WTC11 (cell line): Measurements from ENCODE around the gene FUT7. TPM values are rescaled to one million over a fixed set of nuclear protein-coding genes. Genes with fewer than 3 reads are reported as not detected.
A peak's percentile ranks its signal among the peaks of the same experiment; 100 is the strongest.

ENCODE experiments used
- ATAC-seq: fragments of 200-7000 bp; cut with Tn5 transposase; 2 replicates; pipeline ENCODE4 v1.10.0; 2021; ENCODE audit warnings: mild to moderate bottlenecking, moderate library complexity
- CTCF ChIA-PET: fragments of 300-600 bp; sonication (Branson Sonifier 250); formaldehyde crosslinking; loops from one replicate; lab custom pipeline; 2021; ENCODE audit warnings: antibody characterized with exemption; lab: Charles Lee
- POLR2A ChIA-PET: fragments of 350-600 bp; sonication (Branson Sonifier 250); formaldehyde crosslinking; loops from one replicate; lab custom pipeline; 2021; ENCODE audit warnings: antibody characterized with exemption; lab: Charles Lee
- DNase-seq: peaks from one replicate; pipeline ENCODE4 v3.0.0; 2021; ENCODE audit warnings: low spot score
- H3K27ac Mint-ChIP-seq: 2 replicates; pipeline ENCODE4 v1.8.0; 2021; ENCODE audit warnings: mixed read lengths
- H3K27me3 Mint-ChIP-seq: 2 replicates; pipeline ENCODE4 v1.8.0; 2021; ENCODE audit warnings: low read depth, mild to moderate bottlenecking, moderate library complexity, mixed read lengths
- H3K36me3 Mint-ChIP-seq: 2 replicates; pipeline ENCODE4 v1.8.0; 2021; ENCODE audit warnings: mixed read lengths
- H3K4me1 Mint-ChIP-seq: 2 replicates; pipeline ENCODE4 v1.8.0; 2022; ENCODE audit warnings: mixed read lengths
- H3K4me3 Mint-ChIP-seq: 2 replicates; pipeline ENCODE4 v1.8.0; 2021; ENCODE audit warnings: mild to moderate bottlenecking, moderate library complexity, mixed read lengths
- H3K9me3 Mint-ChIP-seq: 2 replicates; pipeline ENCODE4 v1.8.0; 2021; ENCODE audit warnings: mixed read lengths
- ATF1 ChIP-seq: sonication (generic); formaldehyde crosslinking; IDR thresholded peaks from 2 replicates; pipeline ENCODE4 v1.8.1; 2023; ENCODE audit warnings: mild to moderate bottlenecking, moderate library complexity, missing genetic modification reagents
- CREB1 ChIP-seq: sonication (generic); formaldehyde crosslinking; IDR thresholded peaks from 2 replicates; pipeline ENCODE4 v1.8.0; 2023; ENCODE audit warnings: mild to moderate bottlenecking, missing genetic modification reagents
- CREM ChIP-seq: sonication (generic); formaldehyde crosslinking; IDR thresholded peaks from 2 replicates; pipeline ENCODE4 v1.8.1; 2022; ENCODE audit warnings: mild to moderate bottlenecking, missing genetic modification reagents, moderate library complexity
- ELF4 ChIP-seq: sonication (generic); formaldehyde crosslinking; IDR thresholded peaks from 2 replicates; pipeline ENCODE4 v1.8.1; 2022; ENCODE audit warnings: low read depth, mild to moderate bottlenecking, moderate library complexity, missing genetic modification reagents
- FOXP1 ChIP-seq: sonication (generic); formaldehyde crosslinking; IDR thresholded peaks from 2 replicates; pipeline ENCODE4 v1.8.0; 2022; ENCODE audit warnings: missing genetic modification reagents, mild to moderate bottlenecking, moderate library complexity, borderline replicate concordance
- HMGA2 ChIP-seq: fragments of 250-450 bp; sonication (Bioruptor Pico); IDR thresholded peaks from 2 replicates; pipeline ENCODE4 v1.4.0; 2021; ENCODE audit warnings: mild to moderate bottlenecking, moderate library complexity
- IRF2 ChIP-seq: sonication (generic); formaldehyde crosslinking; IDR thresholded peaks from 2 replicates; pipeline ENCODE4 v1.8.0; 2022; ENCODE audit warnings: low read depth, missing genetic modification reagents, borderline replicate concordance
- JUN ChIP-seq: sonication (generic); formaldehyde crosslinking; IDR thresholded peaks from 2 replicates; pipeline ENCODE4 v1.8.0; 2023; ENCODE audit warnings: mild to moderate bottlenecking, missing genetic modification reagents
- NFE2L1 ChIP-seq: sonication (generic); formaldehyde crosslinking; IDR thresholded peaks from 2 replicates; pipeline ENCODE4 v1.8.1; 2023; ENCODE audit warnings: missing genetic modification reagents
- RORB ChIP-seq: fragments of 250-450 bp; sonication (Bioruptor Pico); IDR thresholded peaks from 2 replicates; pipeline ENCODE4 v1.9.0; 2021; ENCODE audit warnings: mild to moderate bottlenecking
- SMAD4 ChIP-seq: sonication (generic); formaldehyde crosslinking; IDR thresholded peaks from 2 replicates; pipeline ENCODE4 v1.8.0; 2022; ENCODE audit warnings: mild to moderate bottlenecking, missing genetic modification reagents
- SP1 ChIP-seq: sonication (generic); formaldehyde crosslinking; conservative IDR thresholded peaks from 2 replicates; pipeline ENCODE4 v1.8.1; 2022; ENCODE audit warnings: missing genetic modification reagents
- TCF7 ChIP-seq: sonication (generic); formaldehyde crosslinking; IDR thresholded peaks from 2 replicates; pipeline ENCODE4 v1.8.0; 2022; ENCODE audit warnings: mild to moderate bottlenecking, low read depth, missing genetic modification reagents, moderate library complexity
- ZBTB21 ChIP-seq: sonication (generic); formaldehyde crosslinking; IDR thresholded peaks from 2 replicates; pipeline ENCODE4 v1.8.1; 2023; ENCODE audit warnings: mild to moderate bottlenecking, missing genetic modification reagents, borderline replicate concordance
- ZBTB43 ChIP-seq: sonication (generic); formaldehyde crosslinking; IDR thresholded peaks from 2 replicates; pipeline ENCODE4 v1.8.1; 2023; ENCODE audit warnings: mild to moderate bottlenecking, missing genetic modification reagents
- ZNF121 ChIP-seq: sonication (generic); formaldehyde crosslinking; IDR thresholded peaks from 2 replicates; pipeline ENCODE4 v1.8.0; 2023; ENCODE audit warnings: missing genetic modification reagents
- ZNF425 ChIP-seq: fragments of 250-450 bp; sonication (Bioruptor Pico); conservative IDR thresholded peaks from 2 replicates; pipeline ENCODE4 v1.9.0; 2021; ENCODE audit warnings: mild to moderate bottlenecking
- ZNF512 ChIP-seq: sonication (generic); formaldehyde crosslinking; IDR thresholded peaks from 2 replicates; pipeline ENCODE4 v1.8.1; 2022; ENCODE audit warnings: missing genetic modification reagents, borderline replicate concordance
- ZNF532 ChIP-seq: fragments of 250-450 bp; sonication (Bioruptor Pico); IDR thresholded peaks from 2 replicates; pipeline ENCODE4 v1.9.0; 2021; ENCODE audit warnings: mild to moderate bottlenecking, borderline replicate concordance
- ZNF671 ChIP-seq: fragments of 250-450 bp; sonication (Bioruptor Pico); IDR thresholded peaks from 2 replicates; pipeline ENCODE4 v1.8.0; 2021; ENCODE audit warnings: mild to moderate bottlenecking
- total RNA-seq: library from RNA; stranded (reverse); gene quantifications from 3 replicates; pipeline ENCODE4 v1.2.3, GENCODE V29; 2021
- TF ChIP-seq, protein P1 (sequence below): sonication (generic); formaldehyde crosslinking; IDR thresholded peaks from 2 replicates; pipeline ENCODE4 v1.8.1; 2022; ENCODE audit warnings: mild to moderate bottlenecking, moderate library complexity, missing genetic modification reagents
- TF ChIP-seq, protein P2 (sequence below): sonication (generic); formaldehyde crosslinking; IDR thresholded peaks from 2 replicates; pipeline ENCODE4 v1.8.1; 2022; ENCODE audit warnings: low read depth, mild to moderate bottlenecking, moderate library complexity, missing genetic modification reagents, borderline replicate concordance
- TF ChIP-seq, protein P3 (sequence below): sonication (generic); formaldehyde crosslinking; IDR thresholded peaks from 2 replicates; pipeline ENCODE4 v1.8.0; 2023; ENCODE audit warnings: missing genetic modification reagents

The FUT7 gene
- total RNA-seq, 1 experiment from 2014 or later = not detected

DNA sequence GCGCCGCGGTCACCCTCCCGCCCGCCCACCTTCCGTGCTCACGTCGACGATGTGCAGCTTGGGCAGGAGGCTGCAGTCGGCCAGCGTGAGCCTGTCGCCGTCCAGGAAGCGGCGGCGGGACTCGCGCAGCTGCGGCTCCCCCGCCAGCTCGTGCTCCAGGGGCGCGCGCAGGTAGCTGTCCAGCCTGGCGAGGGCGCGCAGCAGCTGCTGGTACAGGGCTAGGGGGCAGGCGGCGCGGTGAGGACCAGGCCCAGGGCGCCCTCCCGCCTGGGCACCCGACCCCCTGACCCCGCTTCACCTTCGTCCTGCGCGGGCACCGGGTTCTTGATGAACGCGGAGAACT is 37.0 kb downstream of the FUT7 start:
- peaks cover 9% of the 10 kb centered on the region for H3K9me3 Mint-ChIP-seq
- no peak for ATAC-seq
- DNase-seq = no peak
- H3K27me3 Mint-ChIP-seq = peaks cover 17% of the 10 kb centered on the region
- no peak overlapping the region for H3K4me3 Mint-ChIP-seq
- POLR2A ChIA-PET = no interaction called here
- H3K4me1 Mint-ChIP-seq = peaks cover 4% of the 10 kb centered on the region; the same call in 1 of the 2 replicates
- no peak overlapping the region for H3K27ac Mint-ChIP-seq
- CTCF ChIA-PET = interaction anchor here (0.5 to 4.8 kb wide), 10 partner anchors 16 to 186 kb away, joined by 3 to 53 read pairs (median 5); partner anchors contain the start of genes ABCA2, AJM1 and NPDC1
- no peaks in the 10 kb centered on the region for H3K36me3 Mint-ChIP-seq
- no peak for TF ChIP-seq ZNF671 (CRISPR knock-in tag)
- TF ChIP-seq ZBTB43 (CRISPR knock-in tag) = no peak
- no peak for TF ChIP-seq NFE2L1 (CRISPR knock-in tag)
- TF ChIP-seq ZNF532 (CRISPR knock-in tag) = no peak
- TF ChIP-seq CREB1 (CRISPR knock-in tag) = no peak
- no peak for TF ChIP-seq ZNF512 (CRISPR knock-in tag)
- TF ChIP-seq ATF1 (CRISPR knock-in tag) = no peak
- no peak for TF ChIP-seq SP1 (CRISPR knock-in tag)
- TF ChIP-seq, protein P1, sequence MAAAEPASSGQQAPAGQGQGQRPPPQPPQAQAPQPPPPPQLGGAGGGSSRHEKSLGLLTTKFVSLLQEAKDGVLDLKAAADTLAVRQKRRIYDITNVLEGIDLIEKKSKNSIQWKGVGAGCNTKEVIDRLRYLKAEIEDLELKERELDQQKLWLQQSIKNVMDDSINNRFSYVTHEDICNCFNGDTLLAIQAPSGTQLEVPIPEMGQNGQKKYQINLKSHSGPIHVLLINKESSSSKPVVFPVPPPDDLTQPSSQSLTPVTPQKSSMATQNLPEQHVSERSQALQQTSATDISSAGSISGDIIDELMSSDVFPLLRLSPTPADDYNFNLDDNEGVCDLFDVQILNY (CRISPR knock-in tag) = no peak
- no peak for TF ChIP-seq TCF7 (CRISPR knock-in tag)
- no peak for TF ChIP-seq RORB (CRISPR knock-in tag)

GRCh38 chr9:136994180-136994887 is 37.6 kb downstream of the FUT7 start:
- Mint-ChIP-seq H3K4me3 (peak overlapping the region; percentile 72; the same call in 1 of the 2 replicates), H3K36me3 (no peaks in the 10 kb centered on the region), H3K9me3 (peaks cover 9% of the 10 kb centered on the region), H3K27me3 (peaks cover 21% of the 10 kb centered on the region), H3K4me1 (peaks cover 4% of the 10 kb centered on the region; the same call in 1 of the 2 replicates), H3K27ac (no peak overlapping the region)
- DNase-seq = no peak
- CTCF ChIA-PET = interaction anchor here (0.7 to 4.8 kb wide), 10 partner anchors 16 to 186 kb away, joined by 3 to 53 read pairs (median 8); partner anchors contain the start of genes ABCA2 and NPDC1
- POLR2A ChIA-PET = no interaction called here
- ATAC-seq = no peak
- TF ChIP-seq SMAD4 (CRISPR knock-in tag) = no peak
- TF ChIP-seq IRF2 (CRISPR knock-in tag) = no peak
- no peak for TF ChIP-seq HMGA2 (CRISPR knock-in tag)
- TF ChIP-seq, protein P2, sequence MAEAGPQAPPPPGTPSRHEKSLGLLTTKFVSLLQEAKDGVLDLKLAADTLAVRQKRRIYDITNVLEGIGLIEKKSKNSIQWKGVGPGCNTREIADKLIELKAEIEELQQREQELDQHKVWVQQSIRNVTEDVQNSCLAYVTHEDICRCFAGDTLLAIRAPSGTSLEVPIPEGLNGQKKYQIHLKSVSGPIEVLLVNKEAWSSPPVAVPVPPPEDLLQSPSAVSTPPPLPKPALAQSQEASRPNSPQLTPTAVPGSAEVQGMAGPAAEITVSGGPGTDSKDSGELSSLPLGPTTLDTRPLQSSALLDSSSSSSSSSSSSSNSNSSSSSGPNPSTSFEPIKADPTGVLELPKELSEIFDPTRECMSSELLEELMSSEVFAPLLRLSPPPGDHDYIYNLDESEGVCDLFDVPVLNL (CRISPR knock-in tag) = no peak
- TF ChIP-seq JUN (CRISPR knock-in tag) = no peak
- TF ChIP-seq ZNF121 = no peak
- no peak for TF ChIP-seq CREB1 (CRISPR knock-in tag)
- no peak for TF ChIP-seq ZNF425 (CRISPR knock-in tag)
- no peak for TF ChIP-seq ATF1 (CRISPR knock-in tag)
- TF ChIP-seq FOXP1 (CRISPR knock-in tag) = no peak
- TF ChIP-seq, protein P3, sequence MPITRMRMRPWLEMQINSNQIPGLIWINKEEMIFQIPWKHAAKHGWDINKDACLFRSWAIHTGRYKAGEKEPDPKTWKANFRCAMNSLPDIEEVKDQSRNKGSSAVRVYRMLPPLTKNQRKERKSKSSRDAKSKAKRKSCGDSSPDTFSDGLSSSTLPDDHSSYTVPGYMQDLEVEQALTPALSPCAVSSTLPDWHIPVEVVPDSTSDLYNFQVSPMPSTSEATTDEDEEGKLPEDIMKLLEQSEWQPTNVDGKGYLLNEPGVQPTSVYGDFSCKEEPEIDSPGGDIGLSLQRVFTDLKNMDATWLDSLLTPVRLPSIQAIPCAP (CRISPR knock-in tag) = no peak
- no peak for TF ChIP-seq ELF4 (CRISPR knock-in tag)
- TF ChIP-seq CREM (CRISPR knock-in tag) = no peak
- no peak for TF ChIP-seq ZBTB21 (CRISPR knock-in tag)
